ENCODE results near the gene SLC19A1.

GRCh38 chr21:45533361-45533845, 8.8 kb downstream of the SLC19A1 start:
- TF ChIP-seq CTCF (IDR thresholded peaks at IDR 0.05) (no peak), POLR2A (IDR thresholded peaks at IDR 0.05) (no peak), POLR2AphosphoS5 (IDR thresholded peaks at IDR 0.05) (no peak), EP300 (IDR thresholded peaks at IDR 0.05) (no peak)
